LNCAP (cell line): ENCODE data around the gene CDK3.

ENCODE experiments used
- TF ChIP-seq, protein P1 (sequence below): fragments of 450-650 bp; IDR thresholded peaks from 2 replicates; pipeline ENCODE4 v1.5.1; 2017; ENCODE audit warnings: mild to moderate bottlenecking

CDK3 gene

DNA sequence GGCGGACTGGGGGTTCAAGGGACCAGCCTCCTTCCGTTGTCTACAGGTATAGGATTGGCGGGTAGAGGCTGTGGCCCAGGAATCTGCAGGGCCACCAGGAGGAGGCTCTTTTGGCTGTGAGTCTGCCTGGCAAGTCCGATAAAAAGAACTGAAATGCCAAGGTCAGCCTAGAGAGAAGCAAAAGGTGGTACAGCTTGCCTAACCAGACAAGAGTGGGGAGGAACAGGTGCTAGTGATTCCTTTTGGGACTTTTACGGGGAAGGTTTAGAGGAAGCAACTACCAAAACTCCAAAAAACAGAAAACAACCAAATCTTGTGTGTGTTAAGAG is 32.1 kb downstream of the CDK3 start:
- TF ChIP-seq, protein P1, sequence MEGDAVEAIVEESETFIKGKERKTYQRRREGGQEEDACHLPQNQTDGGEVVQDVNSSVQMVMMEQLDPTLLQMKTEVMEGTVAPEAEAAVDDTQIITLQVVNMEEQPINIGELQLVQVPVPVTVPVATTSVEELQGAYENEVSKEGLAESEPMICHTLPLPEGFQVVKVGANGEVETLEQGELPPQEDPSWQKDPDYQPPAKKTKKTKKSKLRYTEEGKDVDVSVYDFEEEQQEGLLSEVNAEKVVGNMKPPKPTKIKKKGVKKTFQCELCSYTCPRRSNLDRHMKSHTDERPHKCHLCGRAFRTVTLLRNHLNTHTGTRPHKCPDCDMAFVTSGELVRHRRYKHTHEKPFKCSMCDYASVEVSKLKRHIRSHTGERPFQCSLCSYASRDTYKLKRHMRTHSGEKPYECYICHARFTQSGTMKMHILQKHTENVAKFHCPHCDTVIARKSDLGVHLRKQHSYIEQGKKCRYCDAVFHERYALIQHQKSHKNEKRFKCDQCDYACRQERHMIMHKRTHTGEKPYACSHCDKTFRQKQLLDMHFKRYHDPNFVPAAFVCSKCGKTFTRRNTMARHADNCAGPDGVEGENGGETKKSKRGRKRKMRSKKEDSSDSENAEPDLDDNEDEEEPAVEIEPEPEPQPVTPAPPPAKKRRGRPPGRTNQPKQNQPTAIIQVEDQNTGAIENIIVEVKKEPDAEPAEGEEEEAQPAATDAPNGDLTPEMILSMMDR, result no peak

DNA sequence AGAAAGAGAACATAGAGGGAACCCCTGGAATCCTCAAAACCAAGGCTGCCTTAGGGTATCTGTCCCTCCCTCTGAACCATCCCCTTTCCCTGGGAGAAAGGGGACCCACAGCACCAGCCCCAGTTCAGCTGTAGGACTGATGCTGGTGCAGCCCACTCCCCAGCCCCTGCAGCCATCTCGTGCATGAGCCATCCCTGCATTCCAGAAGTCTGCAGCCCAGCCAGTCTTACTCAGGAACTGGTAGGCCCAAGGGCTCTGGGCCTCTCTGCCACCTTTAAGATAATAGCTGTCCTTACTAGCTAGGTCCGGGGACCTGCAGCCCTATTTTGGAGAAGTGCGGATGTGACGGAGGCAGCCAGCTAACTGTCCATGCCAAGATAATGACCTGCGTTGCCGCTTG is 32.5 kb downstream of the CDK3 start:
- TF ChIP-seq, protein P1, result no peak

DNA sequence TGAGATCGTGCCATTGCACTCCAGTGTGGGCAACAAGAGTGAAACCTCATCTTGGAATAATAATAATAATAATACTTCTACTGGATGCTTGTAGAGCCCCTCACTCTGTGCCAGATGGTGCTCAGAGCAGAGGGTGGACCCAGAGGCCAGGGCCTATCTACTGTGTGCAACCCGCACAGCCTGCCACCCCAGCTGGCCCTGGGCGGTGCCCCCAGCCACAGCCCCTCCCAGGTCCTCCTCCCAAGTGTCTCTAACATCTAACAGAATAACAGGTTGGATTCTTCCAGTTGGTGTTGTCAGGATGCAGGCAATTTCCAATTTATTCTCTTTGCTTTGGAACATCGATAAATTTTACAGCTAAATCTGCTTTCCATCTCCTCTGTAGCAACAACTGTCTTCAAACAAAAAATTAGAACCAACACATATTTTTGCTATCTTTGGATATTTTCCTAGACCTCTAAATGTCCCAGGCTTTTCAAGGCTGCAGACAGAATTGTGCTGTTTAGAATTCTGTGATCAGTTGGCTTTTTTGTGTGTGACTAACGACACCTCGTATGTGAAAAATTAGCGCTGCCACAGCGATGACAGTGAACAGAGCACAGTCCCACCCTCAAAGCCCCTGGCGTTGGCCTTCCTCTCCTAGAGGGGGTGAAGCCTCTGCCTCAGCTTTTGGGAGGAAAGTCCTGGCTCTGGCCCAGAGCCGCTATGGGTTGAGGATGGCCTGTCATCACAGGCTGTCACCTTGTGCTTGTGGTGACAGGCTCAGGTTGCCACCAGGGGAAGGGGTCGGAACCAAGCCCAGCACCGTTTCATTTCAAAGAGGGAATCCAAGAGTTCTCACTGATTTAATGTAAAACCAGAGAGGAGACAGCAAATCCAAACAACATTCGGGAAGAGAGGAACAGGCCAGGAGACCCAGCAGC is 34.0 kb downstream of the CDK3 start:
- TF ChIP-seq, protein P1, result no peak

DNA sequence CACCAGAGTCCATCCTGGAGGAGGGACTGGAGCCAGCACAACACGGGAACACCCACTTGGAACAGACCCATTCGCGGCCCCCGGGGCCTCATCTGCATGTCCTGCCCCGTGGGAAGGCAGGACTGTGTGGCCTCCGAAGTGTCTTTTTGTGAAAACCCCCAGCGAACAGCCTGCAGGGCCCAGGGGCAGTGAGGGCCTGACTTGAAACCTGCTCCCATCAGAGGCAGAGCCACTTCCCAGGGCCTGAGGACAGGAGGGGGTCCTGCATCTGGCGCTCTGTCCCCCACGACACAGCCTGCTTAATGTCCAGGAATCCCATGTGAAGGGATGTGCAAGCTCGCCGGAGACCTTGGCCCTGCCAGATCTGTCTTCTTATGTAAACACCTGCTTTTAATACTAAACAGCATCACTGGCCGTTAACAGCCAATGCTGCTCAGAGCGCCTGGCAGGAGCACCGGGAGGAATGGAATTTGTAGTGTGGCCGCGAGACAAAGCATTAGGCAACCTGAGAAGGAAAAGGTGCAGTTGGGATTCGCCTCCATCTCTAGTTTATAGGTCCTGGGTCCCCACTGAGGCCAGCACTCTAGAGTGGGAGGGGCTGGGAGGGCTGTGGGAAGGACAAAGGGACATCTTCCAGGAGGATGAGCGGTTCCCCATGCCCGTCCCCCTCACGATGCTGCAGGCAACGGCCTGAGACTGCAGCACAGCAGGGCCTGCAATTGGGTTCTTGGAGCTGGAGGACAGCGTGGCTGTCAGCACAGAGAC is 36.0 kb downstream of the CDK3 start:
- TF ChIP-seq, protein P1, result no peak

DNA sequence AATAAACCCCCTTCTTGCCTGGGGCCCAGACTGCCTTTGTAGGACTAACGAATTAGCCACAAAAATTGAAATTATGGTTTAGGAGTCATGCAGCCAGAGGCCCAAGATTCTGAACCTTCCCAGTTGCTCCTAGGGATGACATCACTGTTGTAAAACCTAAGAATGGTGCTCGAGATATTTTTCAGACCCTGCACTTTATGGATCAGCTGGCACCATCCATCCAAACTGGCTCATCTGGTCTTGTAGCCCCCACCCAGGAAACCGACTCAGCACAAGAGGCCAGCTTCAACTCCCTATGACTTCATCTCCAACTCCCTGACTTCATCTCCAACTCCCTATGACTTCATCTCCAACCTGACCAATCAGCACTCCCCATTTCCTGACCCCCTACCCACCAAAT is 37.4 kb downstream of the CDK3 start:
- TF ChIP-seq, protein P1, result no peak

DNA sequence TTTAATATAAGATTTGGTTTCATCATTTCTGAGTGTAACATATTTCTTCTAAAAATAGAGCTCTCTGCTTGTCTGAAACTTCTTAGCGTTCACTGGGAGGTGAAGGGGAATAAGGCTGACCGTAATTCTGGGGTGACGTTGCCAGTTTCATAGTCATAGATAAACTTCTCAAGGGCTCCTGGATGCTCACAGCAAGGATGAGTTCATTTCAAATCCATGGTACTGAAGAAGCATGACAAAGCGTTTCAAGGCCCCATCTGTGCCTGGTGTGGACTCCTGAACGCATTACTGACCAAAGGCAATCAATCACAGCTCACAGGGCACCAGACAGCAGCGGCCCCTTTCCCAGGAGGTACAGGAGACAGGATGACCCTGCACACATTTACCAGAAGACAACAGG is 38.5 kb downstream of the CDK3 start:
- TF ChIP-seq, protein P1, result no peak

DNA sequence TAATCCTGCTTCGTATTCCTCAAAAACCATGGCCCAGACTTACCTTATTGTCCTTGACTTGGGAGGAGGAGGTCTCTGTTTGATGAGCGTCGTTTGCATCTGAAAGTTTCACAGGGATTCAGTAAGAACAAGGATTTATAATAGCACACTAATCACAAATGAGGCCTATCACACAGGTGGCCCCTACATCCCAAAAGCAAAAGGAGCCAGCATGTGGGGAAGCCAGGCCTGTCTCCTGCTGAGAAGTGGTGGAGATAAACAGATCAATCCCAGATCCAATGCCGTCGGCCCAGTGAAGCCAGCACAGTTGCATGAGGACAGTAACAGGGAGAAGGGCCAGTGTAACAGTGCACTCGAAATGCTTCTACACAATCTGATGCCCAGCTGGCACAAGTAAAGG is 39.7 kb downstream of the CDK3 start:
- TF ChIP-seq, protein P1, result no peak
